Activated CD8-positive, alpha-beta memory T cell treated with anti-CD3 and anti-CD28 coated beads, Interleukin-2, amount 50 U/mL, for 48 hours (primary cell): ENCODE results near the gene ERV3-1.
"Not testable (repeated sequence)": the region's sequence is repeated elsewhere in the genome, so short reads cannot be mapped to it uniquely, and the experiment has no call there.

Source experiments
- DNase-seq: peaks from one replicate; pipeline ENCODE4 v3.0.0-alpha.2; 2020

The ERV3-1 gene

GRCh38 chr7:64999165-65000004, 7.1 kb downstream of the ERV3-1 start:
- DNase-seq, result no peak

GRCh38 chr7:64998865-64999164, 7.7 kb downstream of the ERV3-1 start:
- DNase-seq, result no peak

DNA sequence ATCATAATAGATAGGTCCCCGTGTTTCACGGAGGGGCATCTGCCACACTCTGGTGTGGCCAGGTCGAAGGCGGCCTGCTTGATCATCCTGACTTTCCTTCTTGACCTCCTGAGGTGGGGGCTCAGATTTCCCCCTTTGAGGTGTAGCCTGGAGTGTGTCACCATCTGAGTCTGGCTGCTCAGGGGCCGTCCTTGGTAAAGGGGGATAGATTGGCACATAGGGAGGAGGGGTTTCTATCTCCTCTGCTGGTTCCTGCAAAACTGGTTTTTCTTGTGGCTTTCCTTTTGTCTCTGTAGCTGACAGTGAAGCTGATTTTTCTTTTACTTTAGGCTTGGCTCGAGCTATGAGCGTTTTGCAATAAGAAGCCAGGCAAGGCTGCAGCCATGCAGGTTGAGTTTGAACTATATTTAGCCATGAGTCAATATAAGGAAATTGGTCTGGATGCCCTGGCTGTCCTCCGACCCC, 8.5 kb downstream of the ERV3-1 start:
- no peak for DNase-seq

DNA sequence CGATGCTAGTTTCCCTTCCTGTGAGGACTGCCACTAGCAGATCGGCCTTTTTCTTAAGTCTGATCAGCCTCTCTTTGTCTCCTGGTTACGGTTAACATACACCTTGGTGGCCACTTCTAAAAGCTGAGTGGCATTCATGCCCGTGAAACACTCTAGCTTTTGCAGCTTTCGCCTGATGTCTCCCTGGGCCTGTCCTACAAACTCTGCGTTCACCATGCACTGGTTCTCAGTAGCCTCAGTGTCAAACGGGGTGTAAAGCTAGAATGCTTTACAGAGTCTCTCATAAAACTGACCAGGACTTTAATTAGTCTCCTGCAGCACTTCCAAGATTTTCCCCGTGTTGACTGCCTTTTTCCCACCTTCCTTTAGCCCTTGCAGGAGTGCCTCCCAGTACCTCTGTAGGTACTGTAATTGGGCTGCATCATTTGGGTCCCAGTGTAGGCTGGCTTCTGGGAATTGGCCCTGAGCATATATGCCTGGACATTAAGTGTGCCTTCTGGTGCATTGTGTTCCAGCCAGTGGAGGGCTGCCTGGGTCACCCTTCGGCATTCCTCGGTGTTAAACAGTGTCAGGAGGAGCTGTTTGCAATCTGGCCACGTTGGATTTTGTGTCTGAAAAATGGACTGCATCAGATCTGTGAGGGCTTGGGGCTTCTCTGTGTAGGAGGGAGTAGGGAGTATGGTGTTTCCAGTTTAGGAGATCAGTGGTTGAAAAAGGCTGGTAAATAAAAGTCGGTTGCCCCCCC, 9.2 kb downstream of the ERV3-1 start:
- DNase-seq, result no peak

GRCh38 chr7:64996305-64996704, 10.2 kb downstream of the ERV3-1 start:
- no peak for DNase-seq

GRCh38 chr7:64993901-64994300, 12.6 kb downstream of the ERV3-1 start:
- no peak for DNase-seq

DNA sequence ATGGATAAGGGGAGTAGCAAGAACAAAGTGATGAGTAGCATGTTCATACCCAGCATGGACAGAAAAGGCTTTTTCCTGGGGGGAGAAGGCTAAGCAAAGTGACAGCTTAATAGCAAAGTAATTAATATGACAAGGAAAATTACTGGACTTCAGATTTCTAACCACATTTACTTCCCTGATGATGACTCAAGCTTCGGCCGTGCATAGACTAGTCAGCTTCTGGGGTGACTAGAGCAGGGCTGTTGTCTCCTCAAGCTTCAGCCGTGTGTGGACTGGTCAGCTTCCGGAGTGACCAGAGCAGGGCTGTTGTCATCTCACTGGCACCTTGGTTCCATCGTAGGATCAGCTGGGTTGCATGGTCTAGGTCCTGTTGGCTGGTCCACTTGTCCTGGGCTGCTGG, 13.5 kb downstream of the ERV3-1 start:
- DNase-seq, result no peak

GRCh38 chr7:64990936-64991335, 15.6 kb downstream of the ERV3-1 start, which contains the start of gene ZNF117:
TSS of gene ZNF117 (minus strand) at chr7:64991036.
- no peak for DNase-seq

- DNase-seq, result no peak
Measured at GRCh38 chr7:64990216-64990615, 16.3 kb downstream of the ERV3-1 start.

DNA sequence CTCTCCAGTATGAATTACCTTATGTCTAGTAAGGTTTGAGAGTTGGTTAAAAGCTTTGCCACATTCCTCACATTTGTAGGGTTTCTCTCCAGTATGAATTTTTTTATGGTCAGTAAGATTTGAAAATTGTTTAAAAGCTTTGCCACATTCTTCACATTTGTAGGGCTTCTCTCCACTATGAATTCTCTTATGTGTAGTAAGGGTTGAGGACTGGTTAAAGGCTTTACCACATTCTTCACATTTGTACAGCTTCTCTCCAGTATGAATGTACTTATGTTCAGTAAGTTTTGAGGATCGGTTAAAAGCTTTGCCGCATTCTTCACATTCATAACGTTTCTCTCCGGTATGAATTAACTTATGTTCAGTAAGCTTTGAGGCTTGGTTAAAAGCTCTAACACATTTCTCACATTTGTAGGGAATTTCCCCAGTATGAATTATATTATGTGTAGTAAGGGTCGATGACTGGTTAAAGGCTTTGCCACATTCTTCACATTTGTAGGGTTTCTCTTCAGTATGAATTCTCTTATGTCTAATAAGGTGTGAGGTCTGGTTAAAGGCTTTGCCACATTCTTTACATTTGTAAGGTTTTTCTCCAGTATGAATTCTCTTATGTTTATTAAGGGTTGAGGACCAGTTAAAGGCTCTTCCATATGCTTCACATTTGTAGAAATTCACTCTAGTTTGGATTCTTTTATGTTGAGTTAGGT, 27.8 kb downstream of the ERV3-1 start:
- no peak for DNase-seq

- DNase-seq, result no peak
Measured at GRCh38 chr7:64965594-64965993, 40.9 kb downstream of the ERV3-1 start.

DNA sequence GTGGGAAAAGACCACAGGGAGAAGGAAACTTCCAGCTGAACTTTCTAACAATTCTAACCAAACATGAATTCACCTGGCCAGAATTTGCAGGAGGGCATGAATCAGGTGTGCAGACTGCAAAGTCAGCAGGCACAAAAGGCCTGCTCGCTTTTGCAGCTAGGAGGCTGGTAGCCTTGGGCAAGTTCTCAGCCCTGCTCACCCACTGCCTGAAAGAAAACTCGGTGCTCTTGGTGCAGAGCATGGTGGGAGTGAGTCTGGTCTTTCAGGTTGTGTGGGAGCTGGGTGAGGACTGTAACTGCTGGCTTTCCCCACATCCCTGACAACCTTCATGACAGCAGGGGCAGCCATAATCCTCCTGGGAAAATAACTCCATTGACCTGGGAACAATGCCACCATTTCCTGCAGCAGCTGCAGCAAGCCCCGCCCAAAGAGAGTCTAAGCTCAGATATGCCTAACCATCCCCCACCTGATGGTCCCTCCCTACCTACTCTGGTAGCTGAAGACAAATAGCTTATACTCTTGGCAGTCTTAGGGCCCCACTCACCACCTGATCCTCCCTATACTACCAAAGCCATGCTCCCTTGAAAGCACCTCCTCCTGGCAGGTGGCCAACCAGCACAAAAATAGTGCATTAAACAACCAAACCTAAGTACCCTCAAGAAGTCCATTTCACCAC, 47.3 kb downstream of the ERV3-1 start:
- DNase-seq, result no peak

DNA sequence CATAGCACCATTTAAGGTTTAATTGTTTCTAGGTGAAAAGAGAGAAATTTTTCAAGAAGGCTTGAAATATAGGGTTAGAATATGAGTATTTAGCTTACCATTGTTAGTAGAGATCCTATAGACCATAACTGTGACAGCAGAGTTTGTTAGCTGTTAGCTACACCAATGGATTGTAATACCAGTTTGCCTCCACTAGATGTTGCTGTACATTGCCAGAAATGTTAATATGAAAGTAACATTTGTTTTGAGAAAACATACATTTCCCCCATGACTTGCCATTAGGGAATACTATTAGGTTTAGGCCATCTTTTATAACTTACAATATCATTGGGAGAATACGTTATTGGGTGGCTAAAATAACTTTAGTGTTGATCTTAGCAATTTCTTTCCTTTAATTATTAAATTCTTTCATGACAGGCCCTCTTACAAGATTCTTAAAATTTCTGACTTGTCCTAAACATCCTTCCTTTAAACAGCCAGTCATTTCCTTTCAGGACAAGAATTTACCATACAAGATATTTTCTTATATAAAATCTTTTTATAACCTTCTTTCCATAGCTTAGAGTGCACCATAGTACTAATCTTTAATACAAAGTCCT, 55.1 kb downstream of the ERV3-1 start:
- DNase-seq, result no peak

DNA sequence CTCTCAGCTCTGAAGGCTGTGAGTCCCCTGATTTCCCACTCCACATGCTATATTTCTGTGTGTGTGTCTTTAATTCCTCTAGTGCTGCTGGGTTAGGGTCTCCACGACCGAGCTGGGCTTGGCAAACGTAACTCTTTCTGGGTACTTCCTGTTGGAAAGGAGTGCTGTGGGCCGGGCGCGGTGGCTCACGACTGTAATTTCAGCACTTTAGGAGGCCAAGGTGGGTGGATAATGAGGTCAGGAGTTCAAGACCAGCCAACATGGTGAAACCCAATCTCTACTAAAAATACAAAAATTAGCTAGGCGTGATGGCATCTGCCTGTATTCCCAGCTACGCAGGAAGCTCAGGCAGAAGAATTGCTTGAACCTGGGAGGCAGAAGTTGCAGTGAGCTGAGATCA, 55.8 kb downstream of the ERV3-1 start:
- not testable (repeated sequence) for DNase-seq

DNA sequence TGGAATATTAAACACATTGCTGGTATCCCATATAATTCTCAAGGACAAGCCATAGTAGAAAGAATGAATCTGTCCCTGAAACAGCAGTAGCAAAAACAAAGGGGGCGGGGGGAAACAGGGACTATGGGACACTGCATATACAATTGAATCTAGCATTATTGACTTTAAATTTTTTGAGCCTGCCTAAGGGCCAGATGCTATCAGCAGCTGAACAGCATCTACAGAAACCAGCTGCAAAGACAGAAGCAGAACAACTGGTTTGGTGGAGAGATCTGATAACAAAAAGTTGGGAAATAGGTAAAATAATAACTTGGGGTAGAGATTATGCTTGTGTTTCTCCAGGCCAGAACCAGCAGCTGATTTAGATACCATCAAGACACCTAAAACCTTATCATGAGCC, 57.7 kb downstream of the ERV3-1 start:
- DNase-seq, result not testable (repeated sequence)

DNA sequence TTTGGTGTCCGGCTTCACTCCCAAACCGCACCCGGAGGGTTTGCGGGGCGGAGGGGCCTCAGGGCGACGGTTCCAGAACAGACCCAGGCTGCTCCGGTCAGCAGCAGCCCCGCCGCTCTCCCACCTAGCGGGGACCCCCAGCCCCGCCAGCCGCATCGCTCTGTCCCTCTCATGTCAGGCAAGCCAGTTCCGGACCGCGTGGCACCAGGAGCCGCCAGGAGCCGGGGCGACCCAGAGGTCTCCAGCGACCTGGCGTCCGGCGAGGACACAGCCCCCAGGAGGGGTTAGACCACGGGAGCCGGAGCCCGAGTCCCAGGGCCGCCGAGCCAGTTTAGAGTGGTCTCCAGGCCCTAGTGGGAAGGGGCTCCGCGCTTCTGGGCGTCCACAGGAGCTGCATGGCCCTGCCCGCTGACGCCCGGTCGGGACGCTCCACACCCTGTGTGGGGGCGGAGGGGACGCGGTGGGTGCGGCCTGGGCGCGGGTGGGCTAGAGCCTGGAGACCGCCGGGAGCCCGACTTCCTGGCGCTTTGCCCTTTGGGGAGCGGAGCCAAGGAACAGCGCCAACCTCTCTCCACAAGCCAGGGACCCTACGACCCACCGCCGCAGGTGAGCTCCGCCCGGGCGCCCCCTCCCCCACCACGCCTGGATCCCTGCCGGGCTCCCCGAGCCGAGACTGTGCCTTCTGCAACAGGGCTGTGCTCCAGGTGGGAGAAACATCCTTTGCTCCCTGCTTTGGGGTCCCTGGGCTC, 59.1 kb downstream of the ERV3-1 start:
- DNase-seq, result no peak

- peak; percentile 60 for DNase-seq
Measured at GRCh38 chr7:64946772-64947171, 59.7 kb downstream of the ERV3-1 start.

DNA sequence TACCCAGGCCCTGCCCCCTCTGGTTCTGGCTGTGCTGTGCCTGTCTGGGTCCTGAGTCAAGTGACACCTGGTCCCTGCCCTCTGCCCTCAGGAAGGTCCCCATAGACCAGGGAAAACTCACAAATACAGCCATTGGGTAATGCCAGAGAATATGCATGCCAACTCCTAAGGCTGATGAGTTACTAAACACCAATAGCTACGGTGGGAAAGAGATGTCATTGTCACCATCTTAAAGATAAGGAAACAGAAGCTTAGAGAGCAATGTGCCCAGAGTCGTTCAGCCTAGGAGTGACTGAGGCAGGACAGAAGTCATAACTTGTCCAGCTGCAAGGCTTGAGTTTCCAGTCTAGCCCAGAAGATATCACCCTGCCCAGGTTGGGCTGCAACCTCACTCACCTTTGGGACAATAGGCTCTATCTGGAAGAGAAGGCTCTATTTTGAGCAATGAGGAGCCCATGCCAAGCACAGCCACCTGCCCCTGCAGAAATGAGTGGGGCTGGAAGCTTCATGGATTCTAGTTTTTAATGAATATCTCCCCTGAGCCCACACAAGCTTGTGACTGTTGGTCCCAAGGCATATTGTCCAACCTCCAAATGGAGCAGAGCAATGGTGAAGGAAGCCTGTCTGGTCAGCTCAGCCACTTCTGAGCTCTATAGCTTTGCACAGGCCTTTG, 60.8 kb downstream of the ERV3-1 start:
- DNase-seq, result no peak

DNA sequence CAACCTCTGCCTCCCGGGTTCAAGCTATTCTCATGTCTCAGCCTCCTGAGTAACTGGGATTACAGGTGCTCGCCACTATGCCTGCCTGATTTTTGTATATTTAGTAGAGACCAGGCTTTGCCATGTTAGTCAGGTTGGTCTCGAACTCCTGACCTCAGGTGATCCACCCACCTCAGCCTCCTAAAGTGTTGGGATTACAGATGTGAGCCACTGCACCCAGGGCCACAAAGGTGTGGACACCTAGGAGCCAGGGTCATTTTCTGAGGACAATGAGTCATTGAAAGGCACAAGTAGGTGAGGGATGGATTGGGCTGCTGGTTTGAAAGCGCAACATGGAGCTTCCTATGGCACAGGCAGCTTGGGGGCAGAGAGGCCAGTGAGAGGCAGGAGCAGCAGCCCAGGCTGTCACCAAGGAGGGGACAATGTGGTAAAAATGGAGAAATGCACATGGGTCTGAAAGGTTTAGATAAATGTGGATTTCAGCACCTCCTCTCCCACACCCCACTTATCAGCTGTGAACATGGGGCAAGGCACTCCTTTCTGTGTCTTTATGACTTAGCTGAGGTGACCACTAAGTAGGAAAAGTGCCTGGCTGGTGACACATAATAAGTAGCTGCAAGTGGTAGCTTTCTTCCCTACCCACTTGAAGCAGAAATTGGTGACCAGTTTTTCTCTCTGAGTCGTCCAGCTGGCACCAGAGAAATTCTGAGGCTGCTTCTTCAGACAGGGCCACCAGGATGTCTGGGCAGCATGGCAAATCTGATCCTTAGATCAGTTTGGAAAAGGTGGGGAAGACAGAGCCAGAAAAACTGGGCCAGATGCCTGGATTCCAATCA, 61.6 kb downstream of the ERV3-1 start:
- DNase-seq, result not testable (repeated sequence)
